ENCODE measurements around the gene HIGD2B. TPM values are rescaled to one million over a fixed set of nuclear protein-coding genes. Genes with fewer than 3 reads are reported as not detected.
"Not testable (repeated sequence)": the region's sequence is repeated elsewhere in the genome, so short reads cannot be mapped to it uniquely, and the experiment has no call there.

The HIGD2B gene
- total RNA-seq, 1 experiment from 2014 or later: not detected

- H3K9me3 ChIP-seq (ENCODE audit: low read depth, low read length, poor library complexity, severe bottlenecking); BruUV-seq (replicated peaks); H3K4me1 ChIP-seq (ENCODE audit: insufficient read depth, low read length, poor library complexity, severe bottlenecking); POLR2A ChIA-PET (ENCODE audit: low non-redundant PET); H3K4me3 ChIP-seq (ENCODE audit: low read depth, low read length, poor library complexity, severe bottlenecking); intact Hi-C loops (cut with micrococcal nuclease; ENCODE audit: unreplicated experiment); H3K27me3 ChIP-seq (replicated peaks; ENCODE audit: insufficient read depth, low read depth, low read length, poor library complexity); H3K27ac ChIP-seq (ENCODE audit: low read depth, low read length, poor library complexity, severe bottlenecking); H3K36me3 ChIP-seq (ENCODE audit: insufficient read depth, low read length, poor library complexity, severe bottlenecking): not testable (repeated sequence)
- peak; percentile 65 for DNase-seq (ENCODE audit: low spot score)
- CTCF ChIA-PET: interaction anchor here (0.7 to 1.4 kb wide), 2 partner anchors 13 to 358 kb away, joined by 3 to 4 read pairs; no protein-coding TSS in a partner anchor
- TF ChIP-seq CTCF (conservative IDR thresholded peaks at IDR 0.05; ENCODE audit: low read depth, low read length): peak; percentile 65
These were observed 15.2 kb downstream of the HIGD2B start for GRCh38 chr15:72670656-72671352.

GRCh38 chr15:72669803-72670202 lies 16.2 kb downstream of the HIGD2B start:
- H3K27me3 ChIP-seq (replicated peaks; ENCODE audit: insufficient read depth, low read depth, low read length, poor library complexity); CTCF ChIA-PET; intact Hi-C loops (cut with micrococcal nuclease; ENCODE audit: unreplicated experiment); POLR2A ChIA-PET (ENCODE audit: low non-redundant PET); H3K9me3 ChIP-seq (ENCODE audit: low read depth, low read length, poor library complexity, severe bottlenecking); BruUV-seq (replicated peaks); H3K4me3 ChIP-seq (ENCODE audit: low read depth, low read length, poor library complexity, severe bottlenecking); H3K27ac ChIP-seq (ENCODE audit: low read depth, low read length, poor library complexity, severe bottlenecking); DNase-seq (ENCODE audit: low spot score); H3K36me3 ChIP-seq (ENCODE audit: insufficient read depth, low read length, poor library complexity, severe bottlenecking); H3K4me1 ChIP-seq (ENCODE audit: insufficient read depth, low read length, poor library complexity, severe bottlenecking): not testable (repeated sequence)

GRCh38 chr15:72665706-72666105 lies 20.3 kb downstream of the HIGD2B start:
- intact Hi-C loops (cut with micrococcal nuclease; ENCODE audit: unreplicated experiment); H3K27me3 ChIP-seq (replicated peaks; ENCODE audit: insufficient read depth, low read depth, low read length, poor library complexity); POLR2A ChIA-PET (ENCODE audit: low non-redundant PET); BruUV-seq (replicated peaks); DNase-seq (ENCODE audit: low spot score); H3K36me3 ChIP-seq (ENCODE audit: insufficient read depth, low read length, poor library complexity, severe bottlenecking); CTCF ChIA-PET; H3K9me3 ChIP-seq (ENCODE audit: low read depth, low read length, poor library complexity, severe bottlenecking); H3K4me3 ChIP-seq (ENCODE audit: low read depth, low read length, poor library complexity, severe bottlenecking); H3K27ac ChIP-seq (ENCODE audit: low read depth, low read length, poor library complexity, severe bottlenecking); H3K4me1 ChIP-seq (ENCODE audit: insufficient read depth, low read length, poor library complexity, severe bottlenecking): not testable (repeated sequence)

GRCh38 chr15:72663931-72664330 lies 22.1 kb downstream of the HIGD2B start:
- H3K36me3 ChIP-seq (ENCODE audit: insufficient read depth, low read length, poor library complexity, severe bottlenecking); H3K27me3 ChIP-seq (replicated peaks; ENCODE audit: insufficient read depth, low read depth, low read length, poor library complexity); BruUV-seq (replicated peaks); H3K27ac ChIP-seq (ENCODE audit: low read depth, low read length, poor library complexity, severe bottlenecking); H3K4me3 ChIP-seq (ENCODE audit: low read depth, low read length, poor library complexity, severe bottlenecking); H3K9me3 ChIP-seq (ENCODE audit: low read depth, low read length, poor library complexity, severe bottlenecking); H3K4me1 ChIP-seq (ENCODE audit: insufficient read depth, low read length, poor library complexity, severe bottlenecking); DNase-seq (ENCODE audit: low spot score); CTCF ChIA-PET; POLR2A ChIA-PET (ENCODE audit: low non-redundant PET); intact Hi-C loops (cut with micrococcal nuclease; ENCODE audit: unreplicated experiment): not testable (repeated sequence)

GRCh38 chr15:72661081-72661480 lies 24.9 kb downstream of the HIGD2B start:
- DNase-seq (ENCODE audit: low spot score); H3K27ac ChIP-seq (ENCODE audit: low read depth, low read length, poor library complexity, severe bottlenecking); H3K27me3 ChIP-seq (replicated peaks; ENCODE audit: insufficient read depth, low read depth, low read length, poor library complexity); intact Hi-C loops (cut with micrococcal nuclease; ENCODE audit: unreplicated experiment); H3K9me3 ChIP-seq (ENCODE audit: low read depth, low read length, poor library complexity, severe bottlenecking); H3K4me1 ChIP-seq (ENCODE audit: insufficient read depth, low read length, poor library complexity, severe bottlenecking); BruUV-seq (replicated peaks); POLR2A ChIA-PET (ENCODE audit: low non-redundant PET); H3K36me3 ChIP-seq (ENCODE audit: insufficient read depth, low read length, poor library complexity, severe bottlenecking); H3K4me3 ChIP-seq (ENCODE audit: low read depth, low read length, poor library complexity, severe bottlenecking); CTCF ChIA-PET: not testable (repeated sequence)

GRCh38 chr15:72656014-72656413 lies 30.0 kb downstream of the HIGD2B start:
- H3K36me3 ChIP-seq (ENCODE audit: insufficient read depth, low read length, poor library complexity, severe bottlenecking); H3K9me3 ChIP-seq (ENCODE audit: low read depth, low read length, poor library complexity, severe bottlenecking); CTCF ChIA-PET; H3K27me3 ChIP-seq (replicated peaks; ENCODE audit: insufficient read depth, low read depth, low read length, poor library complexity); H3K4me1 ChIP-seq (ENCODE audit: insufficient read depth, low read length, poor library complexity, severe bottlenecking); BruUV-seq (replicated peaks); H3K27ac ChIP-seq (ENCODE audit: low read depth, low read length, poor library complexity, severe bottlenecking); DNase-seq (ENCODE audit: low spot score); H3K4me3 ChIP-seq (ENCODE audit: low read depth, low read length, poor library complexity, severe bottlenecking); intact Hi-C loops (cut with micrococcal nuclease; ENCODE audit: unreplicated experiment); POLR2A ChIA-PET (ENCODE audit: low non-redundant PET): not testable (repeated sequence)

GRCh38 chr15:72654397-72654796 lies 31.6 kb downstream of the HIGD2B start, which contains the start of gene GOLGA6B:
Gene GOLGA6B (plus strand): TSS chr15:72654697. CDS start chr15:72654738, 41 bp downstream.
- CTCF ChIA-PET; DNase-seq (ENCODE audit: low spot score); BruUV-seq (replicated peaks); H3K4me1 ChIP-seq (ENCODE audit: insufficient read depth, low read length, poor library complexity, severe bottlenecking); POLR2A ChIA-PET (ENCODE audit: low non-redundant PET); H3K4me3 ChIP-seq (ENCODE audit: low read depth, low read length, poor library complexity, severe bottlenecking); H3K36me3 ChIP-seq (ENCODE audit: insufficient read depth, low read length, poor library complexity, severe bottlenecking); H3K9me3 ChIP-seq (ENCODE audit: low read depth, low read length, poor library complexity, severe bottlenecking); H3K27ac ChIP-seq (ENCODE audit: low read depth, low read length, poor library complexity, severe bottlenecking); intact Hi-C loops (cut with micrococcal nuclease; ENCODE audit: unreplicated experiment); H3K27me3 ChIP-seq (replicated peaks; ENCODE audit: insufficient read depth, low read depth, low read length, poor library complexity): not testable (repeated sequence)

All from A673 (cell line).